GM12872 (cell line): ENCODE measurements around the gene ELL.

Experiments used
- CTCF ChIP-seq: IDR thresholded peaks from 3 replicates; pipeline ENCODE4 v1.5.1; 2011; ENCODE audit warnings: low read depth, mild to moderate bottlenecking, low read length, moderate library complexity; ENCODE audit not compliant: insufficient read depth

The ELL gene

GRCh38 chr19:18429717-18430416 is 92.0 kb downstream of the ELL start:
- TF ChIP-seq CTCF, result no peak

GRCh38 chr19:18428787-18429674 is 92.8 kb downstream of the ELL start:
- TF ChIP-seq CTCF, result no peak

- no peak for TF ChIP-seq CTCF
Observed at GRCh38 chr19:18428173-18428786, 93.6 kb downstream of the ELL start.

- TF ChIP-seq CTCF, result no peak
Observed at GRCh38 chr19:18427743-18428113, 94.1 kb downstream of the ELL start.

GRCh38 chr19:18427080-18427742 is 94.7 kb downstream of the ELL start:
- no peak for TF ChIP-seq CTCF

GRCh38 chr19:18426416-18426767 is 95.5 kb downstream of the ELL start:
- no peak for TF ChIP-seq CTCF
